NK-92 (cell line): ENCODE measurements around the gene CYB561.

Experiments used
- DNase-seq: peaks from one replicate; lab custom pipeline; 2025; ENCODE audit not compliant: unreplicated experiment; lab: John Stamatoyannopoulos, UW

Gene CYB561

DNA sequence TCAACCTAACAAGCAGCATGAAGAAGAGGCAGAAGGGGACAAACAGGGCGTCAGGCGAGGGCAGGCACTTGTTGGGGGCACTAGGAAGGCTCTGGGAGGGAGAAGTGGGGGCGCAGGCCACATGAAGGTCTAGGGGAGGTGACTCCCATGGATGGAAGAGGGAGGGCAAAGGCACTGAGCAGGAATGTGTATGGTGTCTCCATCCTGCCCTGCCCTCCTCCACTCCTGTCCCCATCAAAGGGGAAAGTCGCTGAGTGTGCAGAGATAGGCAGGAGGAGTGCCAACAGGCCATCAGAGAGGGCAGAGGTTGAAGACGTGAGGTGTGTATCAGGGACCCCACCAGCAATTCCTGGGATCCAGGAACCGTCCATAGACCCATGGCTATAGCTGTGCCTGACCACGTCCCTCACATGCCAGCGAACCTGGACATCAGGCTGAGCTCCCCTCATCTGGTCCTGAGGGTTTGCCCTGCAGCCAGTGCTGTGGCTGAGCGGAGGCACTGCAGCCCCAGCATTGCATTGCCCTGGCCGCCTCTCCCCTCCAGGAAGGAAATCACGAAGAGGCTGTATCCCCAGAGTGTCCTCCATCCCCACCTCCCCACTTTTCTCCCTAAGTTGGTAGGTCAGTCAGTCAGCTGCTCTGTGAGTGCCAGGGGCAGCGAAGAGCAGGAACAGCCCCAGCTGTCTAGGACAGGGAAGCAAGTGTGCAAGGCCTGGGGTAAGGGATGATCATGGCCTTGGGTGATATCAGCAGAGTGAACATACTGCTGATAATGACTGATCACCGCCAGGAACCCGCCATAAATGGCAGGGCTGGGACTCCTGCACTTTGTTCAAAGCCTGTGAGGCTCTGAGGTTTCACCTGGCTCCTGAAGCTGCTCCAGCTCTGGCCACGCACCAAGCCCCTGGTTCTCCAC lies 6.2 kb upstream of the CYB561 start:
- DNase-seq = no peak

DNA sequence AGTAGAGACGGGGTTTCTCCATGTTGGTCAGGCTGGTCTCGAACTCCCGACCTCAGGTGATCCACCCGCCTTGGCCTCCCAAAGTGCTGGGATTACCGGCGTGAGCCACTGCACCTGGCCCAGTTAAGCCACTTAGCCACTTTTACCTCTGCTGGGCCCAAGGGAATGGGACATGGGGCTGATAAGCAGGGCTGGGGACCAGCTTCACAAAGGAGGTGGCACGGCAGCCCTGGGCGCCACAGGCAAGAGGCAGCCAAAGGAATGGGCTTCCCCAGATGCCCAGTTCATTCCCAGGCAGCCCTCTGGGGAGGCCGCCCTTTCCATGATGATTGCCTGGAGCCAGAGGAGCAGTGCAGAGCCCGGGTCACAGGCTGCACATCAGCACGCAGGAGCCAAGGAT lies 5.0 kb upstream of the CYB561 start:
- no peak for DNase-seq

DNA sequence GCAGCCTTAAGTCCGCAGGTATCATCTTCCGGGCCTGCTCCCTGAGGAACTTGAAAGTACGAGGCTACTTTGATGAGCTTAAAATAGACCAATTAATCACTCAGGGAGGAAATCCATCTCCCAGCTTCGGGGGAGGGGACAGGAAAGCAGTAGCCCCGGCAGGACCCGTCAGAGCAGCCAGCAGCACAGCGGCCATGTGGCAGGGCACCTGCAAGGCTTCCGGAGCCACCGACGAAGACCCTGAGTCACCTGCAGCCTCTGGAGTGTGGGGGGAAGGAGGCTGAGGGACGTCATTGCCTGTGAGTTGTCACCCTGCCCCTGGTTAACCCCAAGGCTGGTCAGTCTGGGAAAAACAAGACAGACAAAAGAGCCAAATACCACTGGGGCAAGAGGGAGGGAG lies 4.4 kb upstream of the CYB561 start:
- no peak for DNase-seq

DNA sequence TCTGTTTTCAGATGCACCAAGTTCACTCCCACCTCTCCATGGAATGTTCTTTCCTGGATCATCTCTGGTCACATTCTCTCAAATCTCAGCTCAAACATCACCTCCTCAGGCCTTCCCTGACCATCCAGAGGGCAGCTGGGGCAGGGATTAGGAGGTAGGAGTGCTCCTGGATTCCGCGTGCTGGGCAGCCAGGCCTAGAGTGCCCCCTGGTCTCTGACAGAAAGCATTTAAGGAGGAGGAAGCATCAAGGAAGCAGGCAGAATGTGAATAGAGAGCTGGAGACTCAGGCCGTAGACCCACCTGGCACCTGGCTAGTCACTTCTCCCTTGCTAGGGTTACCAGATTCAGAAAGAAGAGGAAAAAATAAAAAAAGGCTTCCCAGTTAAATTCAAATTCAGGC lies 2.5 kb upstream of the CYB561 start:
- DNase-seq = no peak

DNA sequence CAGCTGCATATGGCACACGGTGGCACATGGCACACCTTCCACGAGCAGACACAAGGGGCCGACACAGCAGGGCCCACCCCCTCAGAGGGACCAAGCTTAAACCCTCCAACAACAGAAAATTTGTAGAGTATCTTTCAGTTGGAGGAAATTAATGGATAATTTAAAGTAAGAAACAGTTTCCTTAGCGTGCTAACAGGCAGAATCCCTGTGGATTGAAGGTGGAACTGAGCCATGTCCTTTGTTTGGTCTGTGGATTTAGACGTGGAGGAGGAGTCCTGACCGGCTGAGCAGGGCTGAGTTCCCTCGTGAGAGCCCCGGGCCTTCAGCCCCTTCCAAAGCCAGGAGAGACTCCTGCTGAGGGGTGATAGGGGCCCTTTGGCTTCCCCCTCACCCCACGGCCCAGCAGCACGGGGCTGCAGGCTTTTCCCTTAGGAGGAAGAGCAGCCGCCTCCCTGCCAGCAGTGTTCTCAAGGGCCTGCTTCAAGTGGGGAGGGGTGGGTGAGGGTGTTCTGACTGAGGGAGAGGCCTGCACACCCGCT lies 1.4 kb upstream of the CYB561 start:
- no peak for DNase-seq

DNA sequence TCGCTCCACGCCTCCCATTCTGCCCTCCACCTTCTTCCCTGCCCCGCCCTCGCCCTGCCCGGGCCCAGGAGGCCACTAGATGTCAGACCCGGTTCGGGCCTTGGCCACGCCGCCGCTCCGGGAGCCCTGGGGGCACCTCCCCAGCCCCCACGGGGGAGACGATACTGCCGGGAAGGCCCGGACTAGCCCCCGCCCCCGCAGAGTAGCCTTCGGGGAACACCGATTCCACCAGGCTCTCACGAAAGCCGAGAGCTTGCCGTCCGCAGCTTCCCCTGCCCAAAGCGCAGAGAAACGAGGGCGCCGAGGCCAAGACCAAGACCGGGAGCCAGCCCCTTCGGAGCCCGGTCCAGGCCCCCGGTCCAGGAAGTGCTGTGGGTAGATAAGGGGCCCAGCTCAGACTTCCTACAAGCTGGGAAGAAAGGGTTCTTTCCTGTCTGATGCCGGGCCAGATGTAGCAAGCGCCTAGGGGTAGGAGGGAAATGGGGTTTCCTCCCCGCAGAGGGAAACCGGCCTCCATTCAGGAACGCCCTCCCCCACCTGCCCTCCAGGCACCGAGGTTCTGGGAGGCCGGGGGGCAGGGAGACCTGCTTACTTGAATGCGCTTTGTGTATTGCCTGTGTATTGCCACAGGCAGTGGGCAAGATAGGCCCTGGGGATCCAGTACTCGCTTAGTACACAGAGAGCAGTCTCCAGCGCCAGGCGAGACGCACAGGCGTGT lies 806 bp upstream of the CYB561 start:
- DNase-seq = no peak

DNA sequence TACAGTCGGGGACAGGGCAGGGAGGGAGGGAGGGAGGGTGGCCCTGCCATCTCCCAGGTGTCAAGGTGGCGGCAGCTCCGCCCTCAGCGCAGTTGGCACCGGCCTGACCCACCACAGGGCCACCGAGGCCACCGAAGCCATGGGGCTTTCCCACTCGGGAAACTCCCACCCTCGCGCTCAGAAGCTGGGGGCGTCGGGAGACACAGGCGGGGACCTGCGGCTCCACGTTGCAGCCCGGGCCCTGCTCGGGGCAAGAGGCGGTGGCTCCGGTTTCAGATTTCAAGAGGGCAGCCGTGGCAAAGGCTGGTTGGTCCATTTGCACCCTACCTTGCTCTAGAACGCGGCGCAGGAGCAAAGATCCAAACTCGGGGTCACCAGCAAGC lies 544 bp downstream of the CYB561 start:
- DNase-seq = no peak

DNA sequence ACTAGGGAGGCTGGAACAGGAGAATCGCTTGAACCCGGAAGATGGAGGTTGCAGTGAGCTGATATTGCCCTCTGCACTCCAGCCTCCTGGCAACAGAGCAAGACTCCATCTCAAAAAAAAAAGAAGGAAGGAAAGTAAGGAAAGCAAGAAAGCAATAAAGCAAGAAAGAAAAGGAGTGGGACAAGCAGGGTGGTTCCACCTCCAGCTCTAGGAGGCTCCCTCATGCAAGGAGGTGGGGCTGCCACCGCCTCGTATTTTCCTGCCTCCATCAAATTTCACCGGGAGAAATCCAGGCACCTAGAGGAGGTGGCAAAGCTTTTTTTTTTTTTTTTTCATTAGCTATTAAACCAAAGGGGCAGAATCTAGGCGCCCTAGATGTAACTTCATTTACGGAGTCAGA lies 1.0 kb downstream of the CYB561 start:
- DNase-seq = no peak

DNA sequence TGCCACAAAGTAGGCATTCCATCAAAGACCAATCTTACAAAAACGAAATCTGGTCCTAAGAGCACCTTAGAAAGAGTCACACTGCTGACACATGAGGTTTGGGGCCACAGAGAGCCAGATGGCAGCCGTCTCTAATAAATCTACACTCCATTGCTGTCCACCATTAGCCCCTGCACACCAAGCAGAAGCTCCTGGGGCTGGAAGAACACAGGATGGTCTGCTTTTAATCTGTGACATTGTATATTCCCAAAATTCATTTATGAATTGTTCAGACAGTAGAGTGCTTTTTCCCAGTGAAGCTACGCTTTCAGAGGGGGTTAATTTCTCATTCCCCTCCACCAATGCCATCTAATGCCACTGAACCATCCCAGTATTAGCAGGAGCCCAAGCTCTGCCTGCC lies 1.6 kb downstream of the CYB561 start:
- no peak for DNase-seq

DNA sequence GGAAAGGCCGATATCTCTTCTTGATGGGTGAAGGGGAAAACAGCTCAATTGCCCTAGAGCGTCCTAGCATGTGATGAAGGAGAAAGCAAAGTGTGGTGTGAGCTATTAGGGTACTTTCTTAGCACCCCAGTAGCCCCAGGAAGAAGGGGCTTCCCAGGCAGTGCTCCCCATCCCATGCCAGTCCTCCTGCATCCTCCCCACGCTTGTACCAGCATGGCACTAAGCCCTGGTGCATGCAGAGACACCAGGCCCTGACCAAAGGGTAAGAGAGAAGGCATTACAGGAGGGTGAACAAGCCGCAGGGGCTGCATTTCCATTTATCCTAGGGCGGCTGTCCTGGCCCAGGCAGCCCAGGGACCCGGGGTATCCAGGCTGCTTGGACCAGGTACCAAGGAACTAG lies 3.1 kb downstream of the CYB561 start:
- DNase-seq = no peak

DNA sequence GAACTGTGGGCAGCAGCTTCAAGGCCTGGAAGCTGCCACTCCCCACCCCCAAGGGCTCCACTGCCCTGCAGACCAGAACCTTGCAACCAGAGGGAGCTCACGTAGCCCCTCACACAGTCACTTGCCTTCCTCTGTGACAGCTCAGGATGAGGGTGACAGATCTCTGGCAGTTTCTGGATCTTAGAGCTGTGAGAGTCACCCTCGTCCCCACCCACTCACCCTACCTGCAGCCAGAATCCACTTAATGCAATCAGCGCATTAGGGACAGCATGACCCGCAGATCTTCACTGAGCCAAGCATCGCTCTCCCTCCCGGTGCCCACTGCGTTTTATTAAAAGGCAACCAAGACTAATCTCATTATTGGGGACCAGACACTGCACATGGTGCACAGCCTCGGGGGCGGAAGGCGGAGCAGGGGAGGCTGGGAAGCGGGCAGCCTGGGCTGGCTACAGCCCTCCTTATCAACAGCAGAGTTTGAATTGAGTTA lies 3.5 kb downstream of the CYB561 start:
- no peak for DNase-seq

DNA sequence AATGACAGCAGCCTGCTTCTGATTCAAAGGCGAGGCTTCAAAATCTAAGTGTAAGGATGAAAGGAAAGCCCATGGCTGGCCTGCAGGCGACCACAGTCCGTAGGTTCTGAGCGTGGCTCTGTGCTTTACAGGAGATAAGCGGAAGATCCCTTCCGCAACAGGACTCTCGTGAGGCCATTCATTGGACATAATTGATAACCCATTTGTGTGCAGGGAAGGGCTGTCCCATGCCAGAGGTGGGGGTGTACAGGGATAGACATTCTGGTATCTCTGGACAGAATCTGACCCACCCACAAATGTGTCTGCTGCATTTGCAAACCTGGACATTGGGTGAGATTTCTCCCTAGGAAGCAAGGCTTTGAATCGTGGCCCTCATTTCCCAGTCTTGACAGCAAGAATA lies 4.0 kb downstream of the CYB561 start:
- DNase-seq = no peak

DNA sequence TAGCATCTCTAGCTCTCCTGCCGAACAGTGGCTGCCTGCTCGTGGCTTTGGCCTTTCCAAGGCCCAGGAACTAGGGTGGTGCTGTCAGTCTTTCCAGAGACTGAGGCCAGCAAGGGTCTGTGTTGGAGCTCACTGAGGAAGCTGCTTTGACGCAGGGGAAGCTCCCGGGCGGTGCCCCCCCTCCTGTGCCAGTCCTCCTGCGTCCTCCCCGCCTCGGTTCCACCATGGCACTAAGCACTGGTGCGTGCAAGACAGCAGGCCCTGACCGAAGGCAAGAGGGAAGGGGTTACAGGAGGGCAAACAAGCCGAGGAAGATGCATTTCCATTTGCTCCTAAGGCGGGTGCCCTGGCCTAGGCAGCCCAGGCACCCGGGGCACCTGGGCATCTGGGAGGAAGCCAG lies 4.5 kb downstream of the CYB561 start:
- no peak for DNase-seq

DNA sequence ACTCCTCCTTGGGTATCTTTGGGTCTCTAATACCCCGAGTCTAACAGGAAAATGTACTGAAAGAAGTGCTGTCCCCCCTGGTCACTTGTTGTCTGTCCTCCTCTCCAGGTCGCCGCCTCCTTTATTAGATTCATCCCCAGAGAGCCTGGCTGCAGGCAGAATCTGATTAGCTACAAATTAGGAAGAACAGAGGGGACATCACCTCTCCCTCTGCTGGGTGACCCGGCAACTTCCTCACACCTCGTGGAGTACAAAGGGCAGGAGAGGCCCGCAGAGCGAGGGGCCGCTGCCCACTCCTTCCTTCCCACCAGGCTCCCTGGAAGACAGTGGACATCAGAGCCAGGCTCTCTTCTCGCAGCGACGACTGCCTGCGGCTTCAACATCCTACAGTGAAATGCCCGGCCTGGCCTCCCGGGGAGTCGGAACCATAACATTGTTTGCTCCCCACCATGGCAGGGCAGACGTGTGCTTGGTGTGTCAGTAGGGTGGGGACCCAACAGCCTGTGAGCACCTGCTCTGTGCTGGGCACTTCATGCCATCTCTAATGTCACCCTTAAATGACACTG lies 5.3 kb downstream of the CYB561 start:
- DNase-seq = no peak

DNA sequence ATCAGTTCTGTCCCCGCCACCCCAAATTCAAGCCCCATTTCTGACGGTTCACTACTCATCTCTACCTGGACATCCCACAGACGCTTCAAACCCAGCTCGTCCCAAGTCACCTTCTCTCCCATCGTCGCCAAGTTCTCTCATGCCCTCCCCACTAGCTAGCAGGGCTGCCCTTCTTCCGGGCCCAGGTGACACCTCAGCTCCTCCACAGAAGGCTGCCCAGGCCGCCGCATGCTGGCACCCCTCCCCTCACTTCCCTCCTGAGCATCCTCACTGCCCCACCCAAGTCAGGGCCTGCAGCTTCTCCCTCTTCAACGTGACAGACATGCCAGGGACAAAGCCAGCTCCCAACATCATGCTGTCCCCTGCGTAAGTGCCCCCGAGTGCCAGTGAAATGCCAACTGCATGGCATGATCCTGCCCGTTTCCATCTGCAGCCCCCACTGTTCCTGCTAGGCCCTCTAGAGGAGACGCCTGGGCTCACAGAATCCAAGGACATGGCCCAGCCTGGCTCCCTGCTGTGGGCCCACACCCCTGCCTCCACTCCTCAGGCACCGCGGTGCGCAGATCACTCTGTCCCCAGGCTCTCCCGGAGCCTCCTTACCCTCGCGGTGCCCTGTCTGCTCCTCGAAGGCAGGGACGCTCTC lies 5.9 kb downstream of the CYB561 start:
- no peak for DNase-seq

DNA sequence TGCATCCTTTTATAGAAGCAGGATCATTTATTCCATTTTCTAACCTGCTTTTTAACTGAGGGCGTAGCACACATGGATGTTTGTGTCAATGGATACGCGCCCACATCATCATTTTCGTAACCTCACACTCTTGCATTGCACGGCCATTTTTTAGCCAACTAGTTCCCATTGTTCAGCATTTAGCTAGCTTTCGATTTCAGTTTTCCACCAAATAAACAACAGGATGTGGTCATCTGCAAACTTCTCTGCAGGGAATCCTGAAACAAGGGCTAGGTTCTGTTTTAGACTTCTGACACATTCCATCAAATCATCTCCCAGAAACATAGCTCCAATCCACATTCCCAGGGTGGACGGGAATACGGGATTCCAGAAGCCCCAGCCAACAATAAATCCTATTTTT lies 6.4 kb downstream of the CYB561 start:
- DNase-seq = no peak

DNA sequence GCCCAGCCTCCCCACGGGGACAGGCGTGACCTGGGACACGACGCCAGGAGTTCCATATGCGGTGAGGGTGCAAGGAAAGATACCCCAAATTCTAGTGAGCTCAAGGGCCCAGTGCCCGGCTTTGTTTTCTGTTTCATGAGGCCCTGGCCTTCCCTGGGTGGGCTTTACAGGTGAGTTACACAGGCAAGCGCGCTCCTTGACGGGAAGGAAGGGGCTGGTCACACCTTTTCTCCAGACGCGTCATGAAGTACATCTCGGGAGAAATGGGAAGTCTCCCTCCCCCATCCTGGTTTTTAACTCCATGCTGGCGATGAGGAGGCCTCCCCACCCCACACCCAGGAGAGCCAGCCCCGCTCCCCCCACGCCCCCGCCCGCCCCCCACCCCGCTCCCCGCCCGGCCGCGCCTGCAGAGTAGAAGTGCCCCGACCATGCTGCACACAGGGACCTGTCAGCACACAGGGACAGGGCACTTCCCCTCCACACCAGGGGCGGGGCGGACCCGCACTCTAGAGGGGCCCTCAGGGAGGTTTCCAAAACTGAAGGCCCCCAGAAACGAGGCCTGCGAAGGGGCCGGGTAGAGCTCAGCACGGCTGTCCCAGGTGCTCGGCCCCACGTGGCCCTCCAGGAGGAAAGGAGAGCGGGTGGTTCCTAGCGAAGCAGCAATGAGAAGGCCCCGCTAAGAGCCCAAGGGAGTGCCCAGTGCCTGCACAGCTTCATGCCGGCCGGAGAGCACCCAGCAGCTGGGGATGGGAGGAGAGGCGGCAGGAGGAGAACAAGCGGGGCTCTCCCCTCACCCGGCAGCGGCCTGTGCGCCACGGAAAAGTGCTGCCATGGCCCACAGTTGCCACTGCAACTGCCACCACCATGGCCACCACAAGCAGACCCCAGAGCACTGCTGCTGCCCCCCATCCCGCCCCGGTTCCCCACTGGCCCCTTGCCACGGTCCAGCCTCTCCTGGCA lies 7.7 kb downstream of the CYB561 start:
- no peak for DNase-seq

DNA sequence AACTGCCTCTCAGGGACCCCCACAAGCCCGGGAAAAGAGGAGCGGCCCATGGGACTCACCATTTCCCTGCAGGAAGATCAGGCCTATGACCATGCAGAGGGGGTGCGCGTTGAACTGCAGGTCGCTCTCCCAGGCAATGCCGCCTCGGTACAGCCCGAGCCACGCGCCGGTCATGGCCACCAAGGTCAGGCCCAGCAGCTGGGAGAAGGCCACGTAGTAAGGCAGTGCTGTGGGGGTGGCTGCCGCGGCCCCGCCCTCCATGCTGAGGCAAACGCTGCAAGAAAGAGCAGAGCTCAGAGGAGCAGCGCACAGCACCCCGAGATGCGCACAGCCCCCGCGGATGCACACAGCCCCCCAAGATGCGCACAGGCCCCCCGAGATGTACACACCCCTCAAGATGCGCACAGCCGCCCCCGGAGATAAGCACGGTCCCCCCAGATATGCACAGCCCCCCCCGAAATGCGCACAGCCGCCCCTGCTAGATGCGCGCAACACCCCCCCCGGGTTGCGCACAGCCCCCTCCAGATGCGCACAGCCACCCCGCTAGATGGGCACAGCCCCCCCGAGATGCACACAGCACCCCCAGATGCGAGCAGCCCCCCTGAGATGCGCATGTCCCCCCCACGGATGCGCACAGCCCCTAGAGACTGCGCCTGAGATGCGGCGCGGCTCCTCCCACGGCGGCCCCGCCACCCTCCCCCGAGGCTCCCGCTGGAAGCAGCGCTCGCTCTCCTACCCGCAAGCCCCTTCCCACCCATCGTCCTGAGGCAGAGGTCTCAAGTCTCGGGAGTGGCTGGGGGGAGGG lies 8.6 kb downstream of the CYB561 start:
- no peak for DNase-seq

DNA sequence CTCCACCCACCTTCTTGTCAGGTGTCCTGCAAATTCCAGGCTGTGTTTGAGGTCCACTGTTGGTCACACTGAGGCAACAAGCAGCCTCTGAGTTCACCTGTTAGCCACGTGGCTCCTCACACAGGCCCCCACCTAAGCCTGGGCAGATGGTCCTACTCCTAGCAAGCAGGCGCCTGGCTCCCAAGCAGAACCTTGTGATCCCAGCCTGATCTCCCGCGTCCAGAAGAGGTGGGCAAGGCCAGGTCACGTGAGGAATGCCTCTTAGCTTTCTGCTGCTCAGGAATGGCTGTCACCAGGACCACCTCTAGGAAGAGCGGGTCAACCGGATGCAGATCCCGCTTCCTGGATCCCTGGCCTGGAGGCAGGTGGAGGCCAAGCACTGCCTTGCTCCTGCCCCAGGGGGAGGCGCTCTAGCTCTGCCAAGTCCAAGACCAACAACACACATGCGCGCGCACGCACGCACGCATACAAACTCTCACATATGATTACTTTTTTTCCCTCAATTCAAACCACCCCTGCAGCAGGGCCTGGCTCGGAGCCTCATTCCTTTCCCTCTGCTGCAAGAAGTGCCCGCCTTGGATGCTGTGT lies 9.5 kb downstream of the CYB561 start:
- no peak for DNase-seq
